AG09319 (cell line): ENCODE results near the gene FBLN7.
"Not testable (repeated sequence)": the region's sequence is repeated elsewhere in the genome, so short reads cannot be mapped to it uniquely, and the experiment has no call there.

ENCODE experiments used
- DNase-seq: peaks from one replicate; pipeline ENCODE4 v3.0.0-alpha.2; 2010; ENCODE audit warnings: low read depth; ENCODE audit errors: extremely low read depth
- TF ChIP-seq, protein P1 (sequence below): IDR thresholded peaks from 2 replicates; pipeline ENCODE4 v1.5.1; 2011; ENCODE audit warnings: low read depth, mild to moderate bottlenecking, inconsistent platforms, low read length, moderate library complexity

FBLN7 gene

GRCh38 chr2:112108178-112108832, 29.9 kb upstream of the FBLN7 start:
- TF ChIP-seq, protein P1, sequence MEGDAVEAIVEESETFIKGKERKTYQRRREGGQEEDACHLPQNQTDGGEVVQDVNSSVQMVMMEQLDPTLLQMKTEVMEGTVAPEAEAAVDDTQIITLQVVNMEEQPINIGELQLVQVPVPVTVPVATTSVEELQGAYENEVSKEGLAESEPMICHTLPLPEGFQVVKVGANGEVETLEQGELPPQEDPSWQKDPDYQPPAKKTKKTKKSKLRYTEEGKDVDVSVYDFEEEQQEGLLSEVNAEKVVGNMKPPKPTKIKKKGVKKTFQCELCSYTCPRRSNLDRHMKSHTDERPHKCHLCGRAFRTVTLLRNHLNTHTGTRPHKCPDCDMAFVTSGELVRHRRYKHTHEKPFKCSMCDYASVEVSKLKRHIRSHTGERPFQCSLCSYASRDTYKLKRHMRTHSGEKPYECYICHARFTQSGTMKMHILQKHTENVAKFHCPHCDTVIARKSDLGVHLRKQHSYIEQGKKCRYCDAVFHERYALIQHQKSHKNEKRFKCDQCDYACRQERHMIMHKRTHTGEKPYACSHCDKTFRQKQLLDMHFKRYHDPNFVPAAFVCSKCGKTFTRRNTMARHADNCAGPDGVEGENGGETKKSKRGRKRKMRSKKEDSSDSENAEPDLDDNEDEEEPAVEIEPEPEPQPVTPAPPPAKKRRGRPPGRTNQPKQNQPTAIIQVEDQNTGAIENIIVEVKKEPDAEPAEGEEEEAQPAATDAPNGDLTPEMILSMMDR, result no peak
- no peak for DNase-seq

GRCh38 chr2:112109278-112109677, 28.9 kb upstream of the FBLN7 start:
- no peak for DNase-seq
- TF ChIP-seq, protein P1, result no peak

DNA sequence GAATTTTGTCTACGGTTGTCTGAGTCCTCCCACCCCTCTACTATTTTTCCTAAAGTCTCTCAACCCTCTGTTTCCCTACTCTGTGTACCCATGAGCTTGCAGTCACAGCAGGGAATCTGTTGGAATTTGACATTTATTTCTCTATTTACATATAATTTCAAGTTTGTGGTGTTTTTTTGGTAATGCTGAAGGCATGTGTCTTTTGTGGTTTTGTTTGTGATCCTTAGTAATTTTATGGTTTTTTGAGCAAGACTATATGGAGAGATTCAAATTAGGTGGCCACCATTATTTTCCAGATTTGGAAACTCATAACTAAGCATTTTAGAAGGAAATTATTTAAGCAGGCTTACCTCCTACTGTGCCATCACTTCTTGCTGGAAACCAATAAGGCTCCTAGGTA, 27.2 kb upstream of the FBLN7 start:
- DNase-seq, result no peak
- TF ChIP-seq, protein P1, result no peak

GRCh38 chr2:112113354-112113753, 24.8 kb upstream of the FBLN7 start:
- DNase-seq, result not testable (repeated sequence)

DNA sequence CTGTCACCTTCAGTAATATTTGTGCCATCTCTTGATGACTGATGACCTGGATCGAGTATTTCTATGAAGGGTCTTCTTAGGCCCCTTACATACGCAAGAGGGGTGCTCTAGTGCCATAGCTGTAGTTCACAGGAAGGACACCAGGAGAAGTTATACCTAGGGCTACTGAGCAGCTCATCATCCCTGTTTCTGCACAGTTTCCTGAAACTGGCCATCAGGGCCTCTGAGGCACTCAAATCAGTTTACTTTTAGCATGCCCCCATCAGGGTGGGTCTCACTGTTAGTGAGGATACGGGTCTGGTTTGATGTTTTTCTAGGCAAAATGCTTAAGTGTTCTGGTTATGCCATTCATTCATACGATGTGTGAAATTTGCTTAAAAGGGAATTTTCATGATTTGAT, 20.0 kb upstream of the FBLN7 start:
- no peak for DNase-seq
- TF ChIP-seq, protein P1, result no peak

DNA sequence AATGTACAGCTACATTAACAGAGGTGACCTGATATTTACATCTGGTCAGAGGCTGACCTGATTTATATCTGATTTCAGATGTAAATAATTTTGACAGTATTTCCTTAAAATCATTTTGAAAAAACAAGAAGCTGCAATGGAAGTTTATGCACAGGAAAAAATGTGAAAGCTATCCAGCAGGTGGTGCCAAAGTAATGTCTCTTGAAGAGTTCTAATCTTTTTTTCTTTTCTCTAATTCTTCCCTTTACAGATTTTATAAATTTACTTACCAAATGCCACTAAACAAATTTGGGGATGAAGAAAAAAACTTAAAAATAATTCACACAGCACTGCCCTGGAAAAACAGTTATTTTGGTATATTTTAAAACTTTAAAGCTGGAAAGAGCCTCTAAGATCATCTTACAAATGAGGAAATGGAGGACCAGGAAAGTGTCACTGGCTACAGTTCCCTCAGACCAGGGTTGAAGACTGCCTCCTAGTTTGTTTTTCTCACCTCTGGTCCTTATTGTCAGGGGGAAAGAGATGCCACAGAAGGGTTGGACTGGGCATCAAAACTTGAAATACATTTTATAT, 16.4 kb upstream of the FBLN7 start:
- peak; percentile 24 for DNase-seq

DNA sequence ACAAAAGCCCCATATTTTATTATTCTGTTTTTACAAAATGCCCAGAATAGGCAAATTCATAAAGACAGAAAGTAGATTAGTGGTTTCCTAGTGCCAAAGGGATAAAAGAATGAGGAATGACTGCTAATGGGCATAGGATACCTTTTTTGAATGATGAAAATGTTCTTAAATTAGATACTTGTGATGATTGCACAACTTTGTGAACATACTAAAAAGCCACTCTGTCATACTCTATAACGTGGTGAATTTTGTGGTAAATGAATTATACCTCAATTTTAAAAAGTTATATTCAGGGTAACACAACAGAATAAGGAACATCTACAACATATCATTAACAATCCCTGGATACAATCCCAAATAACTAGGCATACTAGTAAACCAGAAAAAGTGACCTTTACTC, 9.1 kb upstream of the FBLN7 start:
- DNase-seq, result no peak
- TF ChIP-seq, protein P1, result no peak

More for the DNA sequence above, 16.4 kb upstream of the FBLN7 start:
- TF ChIP-seq, protein P1, result peak; percentile 64

- no peak for DNase-seq
- TF ChIP-seq, protein P1, result no peak
These were observed 4.8 kb upstream of the FBLN7 start for GRCh38 chr2:112133344-112133743.
